IPS-NIHi7 (cell line): Measurements from ENCODE around the gene FAM120A.

Experiments used
- DNase-seq: peaks from one replicate; pipeline ENCODE4 v3.0.0; 2012; ENCODE audit warnings: mixed read lengths; ENCODE audit errors: extremely low spot score

The FAM120A gene

DNA sequence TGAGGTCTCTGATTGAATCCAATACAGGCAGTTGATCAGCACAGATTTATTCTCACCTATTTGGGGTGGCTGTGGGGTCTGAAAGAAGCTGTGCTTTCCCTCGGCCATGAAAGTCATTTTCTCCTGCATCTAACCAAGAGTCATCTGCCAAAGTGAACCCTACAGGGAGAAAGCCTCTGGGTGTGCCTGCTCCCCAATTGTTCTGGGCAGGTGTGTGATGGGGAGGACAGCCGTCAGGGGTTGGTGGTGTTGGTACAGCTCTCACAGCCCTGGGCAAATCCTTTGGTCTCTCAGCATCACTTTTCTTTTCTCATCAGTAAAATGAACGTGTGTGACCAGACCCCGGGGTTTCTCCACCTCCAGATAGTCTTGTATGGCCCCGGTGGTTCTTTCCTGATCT is 127.4 kb downstream of the FAM120A start:
- no peak for DNase-seq

DNA sequence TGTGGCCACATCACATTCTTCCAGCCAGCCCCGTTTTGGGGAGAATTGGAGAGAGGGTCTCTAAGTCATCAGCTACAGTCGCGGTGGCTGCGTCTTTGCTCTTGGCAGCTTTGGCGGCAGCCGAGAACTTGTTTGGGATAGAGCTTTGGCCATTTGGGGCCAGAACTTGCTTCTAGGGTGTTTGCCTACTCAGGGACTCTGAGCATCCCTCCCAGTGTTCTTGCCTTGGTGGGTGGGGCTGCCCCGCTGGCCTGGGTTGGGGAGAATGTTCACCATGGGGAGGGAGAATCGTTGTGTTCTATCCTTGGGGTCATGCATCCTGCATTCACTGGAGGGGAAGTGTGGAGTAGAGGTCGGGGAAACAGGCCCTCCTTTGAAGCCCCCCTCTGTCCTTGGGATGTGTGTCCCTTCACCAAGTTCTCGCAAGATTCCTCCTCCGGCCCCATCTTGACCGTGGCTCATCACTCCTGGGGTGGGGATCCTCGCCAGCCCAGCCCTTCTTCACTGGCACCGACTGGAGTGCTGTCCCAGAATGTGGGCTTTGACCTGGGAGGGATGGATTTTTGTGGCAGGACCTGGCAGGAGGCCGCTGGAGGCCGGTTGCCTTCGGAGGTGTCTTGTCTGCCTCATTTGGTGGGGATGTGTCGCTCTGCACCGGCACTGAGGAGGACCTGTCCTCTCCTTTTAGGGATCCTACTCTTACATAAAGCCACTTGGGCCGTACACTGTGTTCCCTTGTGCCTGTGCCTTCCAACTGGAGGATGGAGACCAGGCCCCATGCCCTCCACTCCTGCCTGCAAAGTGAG is 128.4 kb downstream of the FAM120A start:
- DNase-seq: no peak

DNA sequence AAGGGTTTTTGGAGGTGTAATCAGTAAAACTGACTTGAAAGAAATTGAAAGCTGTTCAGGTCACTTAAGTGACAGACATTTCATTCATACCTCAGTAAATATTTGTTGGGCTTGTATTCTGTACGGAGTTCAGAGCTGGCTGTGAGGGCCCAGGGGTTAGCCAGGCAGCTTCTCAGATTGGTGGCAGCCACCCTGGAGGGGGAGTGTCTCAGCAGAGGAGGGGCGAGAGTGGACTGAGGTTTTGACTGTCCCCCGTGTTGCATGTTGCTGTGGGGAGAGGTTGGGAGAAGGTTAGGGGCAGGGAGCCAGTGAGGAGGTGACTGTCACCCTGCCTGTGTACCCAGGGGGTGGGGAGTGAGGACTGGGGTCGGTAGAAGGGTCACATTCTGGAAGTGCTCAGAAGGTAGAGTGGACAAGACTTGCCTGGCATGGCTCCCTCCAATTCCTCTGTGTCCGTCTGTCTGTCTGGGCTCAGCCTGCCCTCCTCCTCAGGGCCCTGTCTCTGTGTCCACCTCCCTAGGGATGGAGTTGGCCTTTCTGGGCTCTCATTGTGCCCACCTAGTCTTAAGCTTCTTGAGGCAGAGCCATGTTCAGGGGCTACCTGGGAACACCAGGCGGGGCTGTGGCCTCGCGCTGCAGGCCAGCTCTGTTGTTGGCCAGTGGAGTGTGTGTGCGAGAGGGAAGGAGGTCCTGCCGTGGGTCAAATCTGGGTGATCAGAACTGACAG is 129.3 kb downstream of the FAM120A start:
- no peak for DNase-seq

DNA sequence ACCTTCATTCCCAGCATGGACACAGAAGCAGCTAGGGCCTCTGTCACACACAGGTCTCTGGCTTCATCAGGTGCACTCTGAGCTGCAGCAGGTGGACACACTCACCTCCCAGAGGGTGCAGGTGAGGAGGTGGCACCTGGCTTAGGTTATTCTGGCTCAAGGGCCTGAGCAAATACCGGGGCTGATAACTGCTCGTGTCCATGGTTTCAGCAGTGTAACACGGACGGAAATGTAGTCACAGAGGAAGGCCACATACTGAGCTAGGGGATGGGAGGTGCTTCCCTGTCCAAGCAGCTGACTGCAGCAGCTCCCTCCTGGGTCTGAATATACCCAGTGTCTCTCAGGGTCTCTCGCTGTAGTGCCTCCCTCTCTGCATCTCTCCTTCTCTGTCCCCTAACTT is 130.6 kb downstream of the FAM120A start:
- DNase-seq: no peak

DNA sequence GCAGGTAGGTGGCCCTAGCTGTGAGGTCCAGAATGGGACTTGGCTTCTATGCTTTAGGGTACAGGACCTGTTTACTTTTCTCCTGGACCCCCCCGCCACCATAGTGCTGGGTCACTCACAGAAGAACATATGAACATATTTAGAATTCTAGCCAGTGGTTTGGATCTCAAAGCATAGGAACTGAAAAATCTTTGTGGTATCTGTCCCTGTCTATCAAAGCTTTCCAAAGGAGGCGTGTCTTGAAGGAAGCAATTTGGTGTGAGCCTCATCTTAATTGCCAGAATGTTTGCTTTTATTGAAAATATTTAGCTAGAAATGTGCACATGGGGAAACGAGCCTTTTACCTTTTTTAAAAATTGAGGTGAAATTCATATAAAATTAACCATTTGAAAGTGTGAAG is 131.1 kb downstream of the FAM120A start:
- DNase-seq: no peak

DNA sequence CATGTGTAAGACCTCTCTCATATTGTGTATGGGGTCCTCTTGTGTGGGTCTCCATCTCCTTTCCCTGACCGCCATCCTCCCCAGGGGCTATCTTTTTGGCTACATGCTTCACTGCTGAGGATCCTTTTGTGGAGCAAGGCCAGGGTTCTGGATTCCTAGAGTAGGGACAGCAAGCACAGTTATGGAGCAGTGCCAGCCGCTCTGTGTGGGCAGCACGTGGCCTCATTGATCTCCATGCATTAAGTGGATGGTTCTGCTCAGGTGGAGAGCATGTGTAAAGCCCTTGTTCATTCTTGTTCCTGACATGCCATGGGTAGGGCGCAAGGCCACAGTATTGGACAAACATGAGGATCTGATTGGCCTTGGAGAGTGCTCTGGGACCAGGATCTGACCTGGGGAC is 133.8 kb downstream of the FAM120A start:
- DNase-seq: no peak

DNA sequence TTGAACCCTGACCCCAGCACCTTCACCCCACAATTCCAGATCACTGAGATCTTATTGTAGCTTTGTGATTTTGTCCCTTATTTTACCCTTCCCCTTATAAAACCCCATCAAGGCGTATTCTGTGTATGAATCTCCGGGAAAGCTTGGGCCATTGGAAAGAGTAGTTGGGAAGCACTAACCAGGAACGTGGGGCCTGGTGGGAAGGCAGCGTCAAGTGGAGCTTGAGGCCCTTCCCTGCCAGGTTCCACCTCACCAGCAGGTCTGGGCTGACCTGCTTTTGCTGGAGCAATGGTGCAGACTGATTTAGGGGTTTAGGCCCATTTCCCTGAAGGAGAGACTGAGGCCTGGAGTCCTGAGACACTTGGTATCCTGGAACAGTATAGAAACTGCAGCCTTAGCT is 134.2 kb downstream of the FAM120A start:
- peak; percentile 3 for DNase-seq

DNA sequence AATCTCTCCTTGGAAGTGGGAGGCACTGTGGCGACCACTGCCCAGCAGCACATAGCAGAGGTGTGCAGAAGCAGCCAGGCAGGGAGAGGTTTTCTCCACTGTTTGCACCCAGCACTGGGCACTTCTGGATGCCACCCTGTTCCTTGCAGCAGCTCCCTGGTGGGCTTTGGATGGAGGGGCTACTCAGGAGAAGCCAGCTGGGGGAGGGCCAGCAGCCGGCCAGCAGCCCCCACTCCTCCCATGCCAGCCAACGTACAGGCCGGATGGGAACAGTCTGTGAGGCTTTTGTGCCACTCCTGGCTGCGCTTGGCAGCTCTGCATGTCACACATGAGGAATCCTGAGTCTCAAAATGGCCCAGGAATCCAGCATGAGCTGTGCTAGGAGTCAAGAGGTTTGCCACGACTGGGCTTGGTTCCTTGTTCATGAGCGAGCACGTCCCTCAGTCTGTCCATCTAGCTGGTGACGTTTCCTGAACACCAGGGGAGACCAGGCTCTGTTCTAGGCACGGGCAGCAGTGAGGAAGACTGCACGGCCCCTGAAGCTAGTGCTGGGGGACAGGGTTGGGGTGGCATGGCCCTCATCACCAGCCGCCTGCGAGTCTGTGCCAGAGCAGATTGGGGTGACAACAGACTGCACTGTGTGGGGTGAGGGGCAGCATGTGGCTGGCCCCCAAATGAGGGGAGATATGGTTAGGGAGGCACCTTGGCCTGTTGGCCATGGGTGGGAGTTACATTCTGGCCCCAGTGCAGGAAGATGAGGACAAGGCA is 135.0 kb downstream of the FAM120A start:
- peak; percentile 5 for DNase-seq

DNA sequence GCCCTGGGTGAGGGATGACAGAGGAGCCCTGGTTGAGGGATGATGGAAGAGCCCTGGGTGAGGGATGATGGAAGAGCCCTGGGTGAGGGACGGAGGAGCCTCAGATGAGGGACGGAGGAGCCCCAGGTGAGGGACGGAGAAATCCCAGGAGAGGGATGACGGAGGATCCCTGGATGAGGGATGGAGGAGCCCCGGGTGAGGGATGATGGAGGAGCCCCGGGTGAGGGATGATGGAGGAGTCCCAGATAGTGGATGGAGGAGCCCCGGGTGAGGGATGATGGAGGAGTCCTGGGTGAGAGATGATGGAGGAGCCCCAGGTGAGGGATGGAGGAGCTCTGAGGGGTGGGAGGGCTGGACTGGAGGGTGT is 135.8 kb downstream of the FAM120A start:
- no peak for DNase-seq

DNA sequence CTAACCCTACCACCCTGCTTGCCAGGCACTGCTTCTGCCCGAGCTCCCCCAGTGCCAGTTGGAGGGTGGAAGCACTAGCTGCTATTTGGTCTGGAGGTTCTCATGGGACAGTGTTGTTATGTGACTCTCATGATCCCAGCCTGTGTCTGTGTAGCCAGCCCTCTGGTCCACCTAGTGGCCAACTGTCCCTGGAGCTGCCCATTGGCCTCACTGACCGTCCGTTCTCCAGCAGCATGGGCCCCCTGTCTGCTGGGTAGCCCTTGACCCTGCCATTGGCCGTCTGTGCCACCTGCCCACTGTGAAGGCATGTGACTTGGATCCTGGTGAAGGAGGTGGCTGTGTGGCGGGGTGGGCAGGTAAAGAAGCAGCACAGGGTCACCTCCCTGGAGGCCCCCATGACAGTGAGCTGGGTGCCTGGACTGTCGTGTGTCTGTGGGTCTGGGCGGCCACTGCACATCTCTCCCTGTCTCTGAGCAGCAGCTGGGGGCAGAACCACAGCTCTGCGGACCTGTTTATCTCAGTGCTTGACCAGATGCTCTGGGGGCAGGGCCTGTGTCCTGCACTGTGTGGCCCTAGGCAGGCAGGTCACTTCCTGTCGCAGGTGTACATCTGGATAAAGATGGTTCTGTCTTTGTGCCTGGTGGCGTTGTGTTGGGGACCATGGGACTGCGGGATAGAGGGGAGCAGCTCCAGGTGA is 136.3 kb downstream of the FAM120A start:
- DNase-seq: peak; percentile 20

DNA sequence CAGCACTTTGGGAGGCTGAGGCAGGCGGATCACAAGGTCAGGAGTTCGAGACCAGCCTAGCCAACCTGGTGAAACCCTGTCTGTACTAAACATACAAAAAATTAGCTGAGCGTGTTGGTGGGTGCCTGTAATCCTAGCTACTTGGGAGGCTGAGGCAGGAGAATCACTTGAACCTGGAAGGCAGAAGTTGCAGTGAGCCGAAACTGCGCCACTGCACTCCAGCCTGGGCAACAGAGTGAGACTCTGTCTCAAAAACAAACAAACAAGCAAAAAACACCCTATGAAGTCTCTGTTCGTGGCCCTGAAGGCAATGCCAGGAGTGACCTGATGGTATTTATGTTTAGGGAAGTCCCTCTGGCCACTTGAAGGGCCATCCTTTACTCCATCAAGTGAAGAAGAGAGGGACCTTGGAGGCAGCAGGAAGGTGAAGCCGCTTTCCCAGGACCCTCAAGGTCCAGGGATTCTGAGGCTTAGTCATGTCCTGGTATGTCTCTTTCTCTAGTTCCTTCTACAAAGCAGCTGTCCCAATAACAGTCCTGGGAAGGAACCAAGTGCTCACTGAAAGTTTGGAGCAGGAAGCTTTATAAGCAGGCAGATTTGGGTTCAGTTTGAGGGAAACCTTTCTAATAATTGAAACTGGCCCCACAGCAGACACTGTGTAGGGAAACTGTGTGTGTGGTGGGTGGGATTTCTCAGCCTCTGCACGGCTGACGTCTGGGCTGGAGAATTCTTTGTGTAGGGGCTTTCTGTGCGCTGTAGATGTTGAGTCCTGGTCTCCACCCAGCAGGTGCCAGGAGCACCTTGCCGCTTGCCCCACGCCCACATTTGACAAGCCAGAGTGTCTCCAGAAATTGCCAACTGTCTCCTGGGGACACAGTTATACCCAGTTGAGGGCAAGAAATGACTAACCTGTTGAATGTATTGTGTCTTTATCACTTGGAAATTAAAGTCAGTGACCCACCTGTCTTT is 137.4 kb downstream of the FAM120A start:
- peak; percentile 11 for DNase-seq

DNA sequence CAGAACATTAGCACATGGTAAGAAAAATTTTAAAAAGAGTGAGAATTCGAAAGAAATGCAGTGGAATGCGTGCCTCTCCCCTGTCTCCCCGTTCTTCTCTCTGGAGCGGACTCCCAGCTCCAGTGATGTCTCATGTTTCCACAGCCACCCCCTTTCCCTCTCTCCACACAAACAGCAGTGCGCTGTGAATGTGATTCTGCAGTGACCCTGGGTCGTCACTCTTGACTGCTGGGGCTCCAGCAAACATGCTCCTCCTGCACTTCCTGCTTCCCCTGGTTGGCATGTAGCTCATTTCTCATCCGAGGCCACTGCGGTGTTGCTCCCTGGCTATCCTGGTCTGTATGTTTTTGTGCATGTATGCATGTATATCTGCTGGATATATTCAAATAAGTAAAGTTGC is 138.2 kb downstream of the FAM120A start:
- DNase-seq: peak; percentile 8

DNA sequence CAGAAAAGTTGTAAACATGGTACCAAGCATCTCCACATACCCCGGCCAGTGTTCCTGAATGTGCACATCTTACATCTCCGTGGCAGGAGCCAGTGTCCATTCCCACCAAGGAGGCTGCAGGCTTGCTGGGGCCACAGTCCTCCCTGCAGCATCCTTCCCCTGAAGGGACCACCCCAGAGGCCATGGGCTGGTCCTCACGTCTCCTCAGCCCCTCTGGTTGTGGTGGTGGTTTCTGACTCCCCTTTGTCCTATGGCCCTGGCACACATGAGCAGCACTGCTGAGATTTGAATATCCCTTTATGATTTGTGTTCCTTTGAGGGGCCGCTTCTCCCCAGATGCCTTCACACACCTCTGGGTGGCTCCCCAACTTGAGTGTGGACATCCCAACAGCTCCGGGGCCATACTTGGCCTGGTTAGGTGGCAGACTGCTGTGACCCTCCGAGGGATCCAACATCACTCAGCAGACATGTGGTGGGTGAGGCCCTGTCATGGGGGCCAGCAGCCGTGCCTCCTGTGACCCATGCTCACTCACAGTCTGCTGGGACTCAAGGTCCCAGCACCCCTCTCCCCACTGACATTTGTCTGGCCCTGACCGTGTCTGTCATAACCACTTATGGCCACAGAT is 139.2 kb downstream of the FAM120A start:
- no peak for DNase-seq

DNA sequence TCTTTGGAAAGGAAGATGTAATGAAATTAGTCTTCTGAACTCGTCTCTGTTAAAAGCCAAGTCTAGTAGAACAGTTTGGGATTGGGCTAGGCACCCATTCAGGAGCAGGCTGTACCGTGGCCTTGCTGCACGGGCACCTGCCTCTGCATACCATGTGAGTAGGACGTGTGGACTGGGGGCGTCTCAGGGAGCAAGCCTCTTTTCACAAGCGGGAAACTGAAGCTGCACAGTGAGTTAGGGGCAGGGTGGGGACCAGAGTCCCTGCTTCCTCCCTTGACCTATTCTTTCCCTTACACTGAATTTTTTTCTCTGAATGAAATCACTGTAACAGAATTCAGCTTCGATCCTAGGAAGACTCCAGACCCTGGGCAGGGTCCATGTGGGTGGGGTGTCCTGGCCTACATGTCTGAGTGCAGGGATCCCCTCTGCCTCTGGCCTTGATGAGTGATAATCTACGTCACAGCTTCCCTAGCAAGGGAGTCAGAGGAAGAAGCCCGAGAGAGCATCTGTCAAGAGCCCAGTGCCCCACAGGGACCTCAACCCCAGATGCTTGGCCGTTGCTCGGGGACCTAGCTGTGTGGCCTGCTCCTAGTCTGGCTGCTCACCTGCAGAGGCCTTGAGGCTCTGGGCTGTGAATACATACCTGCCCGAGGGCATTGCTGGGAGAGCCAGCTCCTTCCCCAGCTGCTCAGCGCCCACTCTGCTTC is 140.0 kb downstream of the FAM120A start:
- peak; percentile 12 for DNase-seq

DNA sequence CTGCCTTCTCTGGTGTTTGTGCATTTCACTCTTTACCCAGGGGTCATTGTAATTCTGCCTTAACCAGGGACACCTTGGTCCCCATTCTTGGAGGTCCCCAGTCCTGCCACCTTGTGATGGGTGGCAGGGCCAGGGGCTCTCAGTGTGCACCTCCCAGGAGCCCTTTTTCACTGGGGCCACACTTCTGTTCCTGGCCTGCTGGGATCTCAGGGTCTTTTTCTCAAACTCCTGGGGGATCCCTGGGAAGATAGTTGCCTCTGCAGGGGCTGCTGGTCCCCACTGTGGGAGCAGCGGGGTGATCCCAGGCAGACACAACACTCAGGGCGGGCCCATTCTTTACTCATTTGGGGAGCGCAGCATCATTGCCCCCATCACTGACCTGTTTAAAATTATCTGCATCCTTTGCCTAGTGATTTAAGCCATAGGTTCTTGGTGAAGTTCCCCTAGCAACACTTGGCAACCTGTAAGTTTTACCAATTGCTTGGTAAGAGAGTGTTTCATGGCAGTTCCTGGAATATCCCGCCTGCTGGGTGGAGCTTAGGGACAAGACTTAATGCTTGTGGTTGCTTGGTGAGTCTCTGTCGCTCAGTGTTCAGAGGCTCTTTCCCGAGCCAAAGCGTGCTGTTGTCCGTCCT is 140.6 kb downstream of the FAM120A start:
- DNase-seq: peak; percentile 4

DNA sequence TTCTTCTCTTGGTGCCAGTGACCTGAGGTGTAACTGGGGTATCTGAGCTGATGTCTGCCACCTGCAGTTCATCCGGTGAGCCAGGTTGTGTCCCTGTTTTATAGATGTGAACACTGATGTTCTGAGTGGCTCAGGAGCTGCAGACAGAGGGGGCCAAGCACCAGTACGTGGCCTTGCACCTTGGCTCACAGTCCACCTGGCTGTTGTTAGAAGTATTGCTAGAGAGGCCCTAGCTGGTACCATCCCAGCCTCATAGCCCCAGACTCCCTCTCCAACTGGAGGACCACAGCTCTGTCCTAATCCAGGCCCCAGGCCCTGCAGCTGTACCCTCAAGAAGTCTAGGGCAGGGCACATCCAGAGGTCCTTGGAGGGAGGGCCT is 141.1 kb downstream of the FAM120A start:
- DNase-seq: peak; percentile 78

DNA sequence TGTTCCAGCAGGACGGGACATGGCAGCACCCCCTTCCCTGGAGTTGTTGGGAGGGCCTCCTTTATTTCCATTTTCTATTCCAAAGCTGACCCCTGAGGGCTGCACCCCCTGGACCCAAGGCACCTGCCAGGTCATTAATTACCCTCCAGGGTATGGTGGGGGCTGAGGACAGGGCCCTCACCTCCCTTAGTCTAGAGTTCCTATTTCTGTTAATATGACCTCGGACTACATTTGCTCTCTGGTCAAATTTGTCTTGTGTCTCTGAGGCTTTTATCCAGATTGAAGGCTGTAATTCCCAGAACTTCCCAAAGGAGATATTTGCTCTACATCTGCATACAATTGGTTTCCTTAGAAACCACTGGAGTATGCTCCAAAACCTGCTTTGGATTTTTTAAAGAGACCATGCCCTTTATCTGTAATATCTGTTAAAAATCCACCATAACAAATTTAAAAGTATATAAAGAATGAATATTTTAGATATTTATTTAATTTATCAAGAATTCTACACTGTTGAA is 141.7 kb downstream of the FAM120A start:
- no peak for DNase-seq

DNA sequence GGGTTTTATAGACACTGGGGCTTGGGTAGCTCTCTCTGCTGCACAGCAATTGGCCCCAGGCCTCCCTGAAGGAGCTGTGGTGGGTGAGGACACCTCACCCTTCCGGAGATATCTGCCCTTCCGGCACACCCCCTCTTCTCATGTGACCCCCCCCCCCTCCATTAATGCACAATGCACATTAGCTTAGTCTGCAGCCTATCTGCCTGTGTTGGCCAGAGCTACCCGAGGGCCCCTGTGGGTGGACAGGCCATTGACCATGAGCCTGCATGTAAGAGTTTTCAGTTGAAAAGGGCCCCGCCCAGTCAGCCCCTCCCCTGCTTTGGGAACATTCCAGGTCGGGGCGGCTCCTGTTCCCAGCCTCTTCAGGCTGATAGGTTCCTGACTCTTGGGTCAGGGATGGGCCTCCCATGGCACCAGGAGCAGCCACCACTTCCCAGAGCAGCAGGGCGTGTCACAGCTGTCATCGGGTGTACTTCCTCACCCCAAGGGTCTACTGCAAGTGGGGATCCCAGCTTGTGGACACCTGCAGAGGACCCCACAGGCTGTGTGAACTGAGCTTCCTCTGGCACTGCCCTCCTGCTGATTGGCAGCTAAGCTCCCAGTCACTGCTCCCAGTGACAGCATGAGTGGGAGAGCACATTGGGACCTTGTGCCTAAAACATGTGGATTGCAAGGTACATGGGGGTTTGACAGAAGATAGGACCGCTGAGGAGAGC is 142.7 kb downstream of the FAM120A start:
- peak; percentile 43 for DNase-seq
